Amniotic stem cell (primary cell): Measurements from ENCODE around the gene VARS2.
"Not testable (repeated sequence)": the region's sequence is repeated elsewhere in the genome, so short reads cannot be mapped to it uniquely, and the experiment has no call there.

Experiments
- DNase-seq: peaks from one replicate; lab custom pipeline; 2025; lab: John Stamatoyannopoulos, UW

Gene VARS2

DNA sequence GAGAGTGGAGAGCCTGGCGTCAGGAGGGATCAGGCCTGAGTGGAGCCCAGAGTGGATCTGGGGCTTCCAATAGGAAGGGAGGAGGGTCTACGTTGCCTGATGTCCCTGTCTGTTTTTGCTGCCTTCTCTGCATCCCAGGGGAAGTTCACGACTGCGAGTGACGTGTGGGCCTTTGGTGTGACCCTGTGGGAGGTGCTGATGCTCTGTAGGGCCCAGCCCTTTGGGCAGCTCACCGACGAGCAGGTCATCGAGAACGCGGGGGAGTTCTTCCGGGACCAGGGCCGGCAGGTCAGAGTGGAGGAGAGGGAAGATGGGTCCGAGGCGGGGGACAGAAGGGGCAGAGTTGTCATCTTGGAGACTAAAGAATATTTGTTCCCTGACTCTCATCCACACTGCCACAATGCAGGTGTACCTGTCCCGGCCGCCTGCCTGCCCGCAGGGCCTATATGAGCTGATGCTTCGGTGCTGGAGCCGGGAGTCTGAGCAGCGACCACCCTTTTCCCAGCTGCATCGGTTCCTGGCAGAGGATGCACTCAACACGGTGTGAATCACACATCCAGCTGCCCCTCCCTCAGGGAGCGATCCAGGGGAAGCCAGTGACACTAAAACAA, 15.2 kb upstream of the VARS2 start:
- DNase-seq: no peak

DNA sequence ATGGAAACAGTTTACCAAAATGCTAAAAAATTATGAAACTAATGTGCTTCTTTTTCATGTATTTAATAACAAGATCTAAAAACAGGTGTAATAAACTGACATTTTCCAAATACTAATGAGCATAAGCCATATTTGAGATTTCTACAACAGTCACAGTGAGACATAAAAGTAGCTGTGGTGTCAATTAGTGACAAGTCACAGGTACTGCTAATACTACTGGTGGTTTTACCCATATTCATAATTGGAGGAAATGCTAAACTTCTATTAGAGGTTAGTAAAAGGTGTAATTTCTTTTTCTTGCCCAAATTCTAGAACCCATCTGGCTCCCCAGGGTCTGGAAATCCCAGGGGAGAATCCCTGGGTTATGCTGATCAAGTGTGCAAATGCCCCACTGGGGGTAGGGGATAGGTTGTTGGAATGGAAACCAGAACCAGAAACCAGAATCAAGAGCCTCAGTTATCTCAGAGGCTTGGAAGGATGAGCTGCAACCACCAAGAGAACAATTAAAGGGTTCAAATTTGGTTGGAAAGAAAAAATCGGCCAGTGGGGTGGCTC, 13.1 kb upstream of the VARS2 start:
- no peak for DNase-seq

DNA sequence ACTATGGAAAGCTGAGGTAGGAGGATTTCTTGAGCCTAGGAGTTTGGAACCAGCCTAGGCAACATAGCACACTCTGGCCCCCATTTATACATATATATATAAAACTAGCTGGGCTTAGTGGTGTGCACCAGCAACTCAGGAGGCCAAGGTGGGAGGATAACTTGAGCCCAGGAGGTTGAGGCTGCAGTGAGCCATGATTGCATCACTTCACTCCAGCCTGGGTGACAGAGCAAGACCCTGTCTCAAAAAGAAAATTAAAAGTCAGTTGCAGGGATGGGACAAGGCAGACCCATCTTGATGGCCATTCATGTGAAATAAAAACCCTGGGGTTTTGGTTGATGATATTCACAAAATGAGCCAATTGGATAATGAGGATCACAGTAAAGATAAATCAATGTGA, 12.6 kb upstream of the VARS2 start:
- DNase-seq: no peak

DNA sequence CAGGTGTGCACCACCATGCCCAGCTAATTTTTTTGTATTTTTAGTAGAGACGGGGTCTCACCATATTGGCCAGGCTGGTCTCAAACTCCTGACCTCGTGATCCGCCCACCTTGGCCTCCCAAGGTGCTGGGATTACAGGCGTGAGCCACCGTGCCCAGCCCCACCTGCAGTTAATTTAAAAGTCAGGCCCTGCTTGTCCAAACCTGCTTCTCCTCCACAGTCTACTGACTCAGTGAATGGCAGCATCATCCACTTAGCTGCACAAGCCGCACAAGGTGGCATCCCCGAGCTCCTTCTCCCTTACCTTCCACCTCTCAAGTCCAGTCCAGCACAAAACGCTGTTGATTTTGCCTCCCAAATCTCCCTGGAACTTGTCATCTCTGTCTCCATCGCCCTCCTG, 11.8 kb upstream of the VARS2 start:
- DNase-seq: not testable (repeated sequence)

DNA sequence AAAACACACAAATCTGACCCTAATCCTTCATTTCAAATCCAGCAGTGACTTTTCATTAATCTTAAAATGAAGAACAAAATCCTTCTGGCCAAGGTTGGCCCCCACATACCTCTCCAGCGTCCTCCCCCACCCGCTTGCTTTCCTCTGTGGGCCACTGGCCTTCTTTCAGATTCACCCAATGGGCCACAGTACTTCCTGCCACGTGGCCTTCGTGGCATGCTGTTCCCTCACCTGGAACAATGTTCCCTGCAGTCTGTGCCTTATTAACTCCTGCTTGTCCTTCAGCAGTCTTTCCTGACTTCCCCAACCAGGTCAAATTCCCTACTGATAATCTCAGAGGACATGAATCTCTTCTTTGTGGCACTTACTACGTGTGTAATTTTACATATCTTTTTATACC, 11.3 kb upstream of the VARS2 start:
- DNase-seq: no peak

DNA sequence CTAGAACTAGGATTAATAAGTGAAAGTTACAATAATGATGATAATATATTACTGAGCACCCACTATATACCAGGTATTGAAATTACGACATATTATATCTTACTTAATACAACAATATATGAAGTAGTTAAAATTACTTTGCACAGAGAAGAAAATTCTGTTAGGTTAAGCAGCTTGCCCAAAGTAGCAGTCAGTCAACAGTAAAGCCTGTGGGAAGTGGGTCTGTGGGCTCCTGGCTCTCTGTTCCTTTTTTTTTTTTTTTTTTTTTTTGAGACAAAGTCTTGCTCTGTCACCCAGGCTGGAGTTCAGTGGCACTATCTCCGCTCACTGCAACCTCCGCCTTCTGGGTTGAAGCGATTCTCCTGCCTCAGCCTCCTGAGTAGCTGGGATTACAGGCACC, 10.8 kb upstream of the VARS2 start:
- no peak for DNase-seq

DNA sequence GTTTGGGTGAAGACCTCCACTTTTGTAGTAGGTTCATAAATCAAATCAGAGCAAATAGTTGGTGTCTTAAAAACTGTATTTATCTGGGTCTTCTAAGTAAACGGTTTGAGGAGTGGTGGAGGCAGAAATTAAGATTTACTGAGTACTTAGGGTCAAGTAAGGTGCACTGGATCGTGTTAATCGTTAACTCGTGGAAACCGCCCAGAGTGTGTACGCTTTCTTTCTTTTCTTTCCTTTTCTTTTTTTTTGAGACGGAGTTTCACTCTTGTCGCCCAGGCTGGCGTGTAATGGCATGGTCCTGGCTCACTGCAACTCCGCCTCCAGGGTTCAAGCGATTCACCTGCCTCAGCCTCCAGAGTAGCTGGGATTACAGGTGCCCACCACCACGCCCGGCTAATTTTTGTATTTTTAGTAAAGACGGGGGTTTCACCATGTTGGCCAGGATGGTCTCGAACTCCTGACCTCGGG, 6.7 kb upstream of the VARS2 start:
- not testable (repeated sequence) for DNase-seq

DNA sequence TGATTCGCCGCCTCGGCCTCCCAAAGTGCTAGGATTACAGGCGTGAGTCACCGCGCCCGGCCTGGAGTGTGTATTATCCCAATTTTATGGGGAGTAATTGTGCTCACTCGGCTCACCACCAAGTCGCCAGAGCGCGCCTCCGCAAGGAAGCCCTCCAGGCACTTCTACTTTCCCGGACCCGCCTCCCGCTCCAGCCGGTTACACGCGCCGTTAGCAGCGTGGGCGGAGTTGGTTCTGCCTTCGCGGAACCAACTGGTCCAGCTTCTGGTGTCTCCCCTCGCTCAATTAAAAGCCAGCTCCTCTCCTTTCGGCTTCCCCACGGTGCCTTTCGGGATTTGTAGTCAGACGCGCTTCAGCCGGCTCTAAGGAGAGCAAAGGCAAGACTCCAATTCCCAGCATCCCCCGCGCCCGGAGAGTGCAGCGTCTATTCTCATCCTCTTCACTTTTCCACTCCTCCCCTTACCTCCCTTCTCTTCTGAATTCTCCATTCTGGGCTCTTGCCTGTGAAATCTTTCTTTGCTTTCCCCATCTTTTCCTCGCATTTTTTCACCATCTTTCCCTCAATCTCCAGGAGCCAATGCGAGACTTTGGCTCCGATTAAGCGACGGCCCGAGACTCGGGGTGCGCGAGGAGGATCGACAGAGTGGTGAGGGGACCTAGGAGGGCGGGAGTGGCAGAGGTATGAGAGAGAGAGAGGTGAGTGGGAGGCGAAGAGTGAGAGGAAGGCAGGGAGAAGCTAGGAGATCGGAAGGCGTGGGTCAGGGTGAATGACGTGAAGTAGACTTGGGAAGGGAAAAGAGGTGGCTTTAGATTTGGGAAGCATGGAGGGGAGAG, 6.1 kb upstream of the VARS2 start, which contains the start of gene GTF2H4:
TSS of gene GTF2H4 (plus strand) at position 450 of the 834 bp plus-strand sequence.
- peak; percentile 98 for DNase-seq

DNA sequence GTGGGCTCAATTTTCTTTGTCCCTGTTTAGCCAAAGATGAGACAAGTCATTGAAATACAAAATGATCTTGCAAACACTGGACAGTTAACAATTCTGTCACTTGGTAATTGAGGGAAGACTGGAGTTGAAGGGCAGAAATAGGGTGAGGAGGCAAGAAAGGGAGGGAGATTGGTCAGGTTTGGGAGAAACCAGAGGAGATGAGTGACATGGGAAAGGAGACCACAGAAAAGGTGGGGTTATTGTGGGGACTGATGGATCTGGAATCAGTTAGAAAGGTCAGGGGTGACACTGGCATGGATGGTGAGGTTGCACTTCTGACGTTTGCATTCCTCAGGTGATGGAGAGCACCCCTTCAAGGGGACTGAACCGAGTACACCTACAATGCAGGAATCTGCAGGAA, 5.3 kb upstream of the VARS2 start:
- DNase-seq: no peak

DNA sequence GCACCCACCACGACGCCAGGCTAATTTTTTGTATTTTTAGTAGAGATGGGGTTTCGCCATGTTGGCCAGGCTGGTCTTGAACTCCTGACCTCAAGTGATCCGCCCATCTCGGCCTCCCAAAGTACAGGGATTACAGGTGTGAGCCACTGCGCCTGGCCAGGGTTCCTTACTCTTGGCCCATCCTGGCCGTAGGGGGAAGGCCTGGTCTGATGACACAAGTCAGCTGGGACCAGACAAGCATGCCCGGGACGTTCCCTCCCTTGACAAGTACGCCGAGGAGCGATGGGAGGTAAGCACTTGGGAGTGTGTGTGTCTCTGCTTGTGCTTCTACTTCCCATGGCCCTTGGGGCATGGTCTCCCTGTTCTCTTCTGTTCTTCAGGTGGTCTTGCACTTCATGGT, 3.6 kb upstream of the VARS2 start:
- DNase-seq: not testable (repeated sequence)

DNA sequence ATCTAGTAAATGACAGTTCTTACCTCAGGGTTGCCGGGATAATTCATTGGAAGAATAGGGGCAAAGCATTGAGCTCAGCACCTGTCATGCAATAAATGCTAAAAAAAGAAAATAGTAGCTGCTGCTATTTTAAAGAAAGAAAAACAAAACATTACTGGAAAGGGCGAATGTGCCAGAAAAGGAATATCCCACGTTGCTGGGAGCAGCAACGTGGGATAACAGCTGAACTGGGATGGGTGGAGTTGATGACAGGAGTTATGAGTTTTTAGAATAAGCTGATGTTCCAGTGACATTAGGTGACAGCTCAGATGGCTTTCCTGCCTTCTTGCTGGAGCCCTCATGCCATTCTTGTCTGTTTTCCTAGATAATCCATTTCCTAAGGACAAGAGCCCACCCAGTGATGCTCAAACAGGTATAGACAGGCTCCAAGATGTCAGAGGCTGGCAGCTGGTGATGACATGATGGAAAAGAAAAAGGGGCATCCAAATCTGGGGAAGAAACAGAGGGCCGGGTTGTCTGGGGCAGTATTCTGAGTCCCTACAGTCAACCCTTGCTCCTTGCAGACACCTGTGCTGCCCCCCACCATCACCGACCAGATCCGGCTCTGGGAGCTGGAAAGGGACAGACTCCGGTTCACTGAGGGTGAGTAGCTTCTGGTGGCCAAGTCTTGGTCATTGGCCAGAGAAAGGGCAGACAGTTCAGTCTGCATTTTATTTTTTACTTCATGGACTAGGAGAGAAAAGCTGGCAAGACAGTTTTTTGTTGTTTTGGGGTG, 1.1 kb upstream of the VARS2 start:
- no peak for DNase-seq

DNA sequence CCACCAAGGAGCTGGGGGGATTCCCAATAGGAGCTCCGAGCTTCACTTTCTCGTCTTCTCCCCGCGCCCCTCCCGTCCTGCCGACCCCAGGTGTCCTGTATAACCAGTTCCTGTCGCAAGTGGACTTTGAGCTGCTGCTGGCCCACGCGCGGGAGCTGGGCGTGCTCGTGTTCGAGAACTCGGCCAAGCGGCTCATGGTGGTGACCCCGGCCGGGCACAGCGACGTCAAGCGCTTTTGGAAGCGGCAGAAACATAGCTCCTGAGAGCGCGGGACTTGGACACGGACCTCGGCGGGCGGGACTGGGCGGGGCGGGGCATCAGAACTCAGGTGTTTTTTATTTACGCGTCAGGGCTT, 340 bp upstream of the VARS2 start:
- DNase-seq: no peak

DNA sequence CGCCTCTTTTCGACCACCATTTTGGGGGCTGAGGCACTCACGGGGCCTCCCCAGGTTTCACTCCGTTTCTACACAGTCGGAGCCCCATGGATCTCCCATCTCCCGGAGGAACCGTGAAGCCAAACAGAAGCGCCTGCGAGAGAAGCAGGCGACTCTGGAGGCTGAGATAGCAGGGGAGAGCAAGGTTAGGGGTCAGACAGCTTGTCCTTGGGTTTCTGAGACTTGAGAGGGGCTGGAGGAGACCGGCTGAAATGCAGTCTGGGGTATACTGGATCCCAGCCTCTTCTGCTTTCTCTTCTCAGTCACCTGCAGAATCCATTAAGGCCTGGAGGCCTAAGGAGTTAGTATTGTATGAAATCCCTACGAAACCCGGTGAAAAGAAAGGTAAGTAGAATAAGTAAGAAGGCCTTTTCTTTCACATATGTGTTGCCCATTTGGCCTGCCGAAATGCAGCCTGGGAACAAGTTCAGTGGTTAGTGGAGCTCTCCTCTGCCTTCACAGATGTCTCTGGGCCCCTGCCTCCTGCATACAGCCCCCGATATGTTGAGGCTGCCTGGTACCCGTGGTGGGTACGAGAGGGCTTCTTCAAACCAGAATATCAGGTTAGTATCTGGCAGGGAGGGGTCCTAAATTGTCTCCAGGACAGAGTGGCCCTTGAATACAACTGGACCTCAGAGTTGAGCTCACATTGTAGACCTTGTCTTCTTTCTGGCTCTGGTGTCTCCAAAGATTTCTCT, 984 bp downstream of the VARS2 start:
- DNase-seq: no peak

DNA sequence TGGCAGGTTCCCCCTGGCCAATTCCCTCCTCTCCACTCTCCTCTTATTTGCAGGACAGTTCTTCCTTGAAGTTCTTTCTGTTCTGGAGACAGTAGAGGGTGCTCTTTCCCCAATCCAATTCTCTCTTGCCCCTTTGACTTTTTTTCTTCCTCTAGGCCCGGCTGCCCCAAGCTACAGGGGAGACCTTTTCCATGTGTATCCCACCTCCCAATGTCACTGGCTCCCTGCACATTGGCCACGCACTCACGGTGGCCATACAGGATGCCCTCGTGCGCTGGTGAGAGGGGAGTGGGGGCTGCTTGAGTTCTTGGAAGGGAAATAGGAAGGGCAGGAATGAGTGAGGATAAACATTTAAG, 1.5 kb downstream of the VARS2 start:
- DNase-seq: peak; percentile 56

DNA sequence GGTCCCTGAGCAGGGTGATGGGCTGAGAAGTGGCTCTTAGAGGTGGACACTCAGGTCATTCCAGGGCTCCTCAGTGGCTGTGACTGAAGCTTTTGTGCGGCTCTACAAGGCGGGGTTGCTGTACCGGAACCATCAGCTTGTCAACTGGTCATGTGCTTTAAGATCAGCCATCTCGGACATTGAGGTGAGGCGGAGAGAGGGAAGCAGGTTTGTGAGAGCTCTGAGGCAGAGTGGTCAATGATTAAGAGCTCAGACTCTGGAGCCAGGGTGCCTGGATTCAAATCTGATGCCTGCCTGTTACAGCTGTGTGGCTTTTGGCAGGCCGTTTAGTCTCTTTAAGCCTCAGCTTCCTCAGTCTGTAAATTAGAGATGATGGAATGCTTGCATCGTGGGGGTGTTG, 3.0 kb downstream of the VARS2 start:
- DNase-seq: no peak

DNA sequence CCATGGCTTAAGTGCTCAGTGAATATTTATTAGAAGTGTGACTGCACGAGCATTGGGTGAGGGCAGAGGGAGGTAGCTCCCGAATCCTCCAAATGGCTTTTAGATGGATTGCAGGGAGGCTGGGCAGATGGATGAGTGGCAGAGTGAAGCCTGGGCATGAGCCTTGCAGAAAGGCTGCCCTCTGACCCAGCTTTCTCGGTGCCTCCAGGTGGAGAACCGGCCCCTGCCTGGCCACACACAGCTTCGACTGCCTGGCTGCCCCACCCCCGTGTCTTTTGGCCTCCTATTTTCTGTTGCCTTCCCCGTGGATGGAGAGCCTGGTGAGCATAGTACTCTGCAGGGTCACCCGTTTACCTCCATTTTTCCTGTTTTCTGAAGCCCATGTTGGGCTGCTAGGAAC, 3.4 kb downstream of the VARS2 start:
- DNase-seq: no peak

DNA sequence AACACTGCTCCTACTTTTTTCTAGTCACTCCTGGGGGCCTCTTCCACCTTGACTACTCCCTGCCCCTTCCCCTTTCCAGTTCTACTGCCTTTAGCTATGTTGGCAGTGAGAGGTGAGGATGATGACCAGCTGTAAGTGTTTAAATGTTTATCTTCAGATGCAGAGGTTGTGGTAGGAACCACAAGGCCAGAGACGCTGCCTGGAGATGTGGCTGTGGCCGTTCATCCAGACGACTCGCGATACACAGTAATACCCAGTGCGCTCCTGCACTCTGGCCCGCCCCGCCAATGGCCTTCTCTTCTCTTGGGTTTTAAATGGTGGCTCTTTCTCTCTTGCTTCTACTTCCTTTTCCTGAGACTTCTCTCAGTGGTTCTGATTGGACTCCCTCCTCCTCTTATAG, 4.6 kb downstream of the VARS2 start:
- DNase-seq: no peak

DNA sequence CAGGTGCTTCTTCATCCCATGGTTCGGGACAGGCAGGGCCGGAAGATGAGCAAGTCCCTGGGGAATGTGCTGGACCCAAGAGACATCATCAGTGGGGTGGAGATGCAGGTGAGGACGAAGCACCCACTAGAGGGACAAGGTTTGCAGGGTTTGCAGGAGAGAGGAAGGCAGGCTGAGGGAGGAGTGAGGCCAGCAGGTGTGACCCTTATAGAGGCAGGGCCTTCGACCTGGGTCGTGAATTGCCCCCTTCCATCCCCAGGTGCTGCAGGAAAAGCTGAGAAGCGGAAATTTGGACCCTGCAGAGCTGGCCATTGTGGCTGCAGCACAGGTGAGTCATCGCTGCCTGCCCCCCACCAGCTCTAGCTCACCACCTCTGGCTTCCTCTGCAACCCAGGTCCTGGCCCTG, 8.4 kb downstream of the VARS2 start:
- DNase-seq: no peak

DNA sequence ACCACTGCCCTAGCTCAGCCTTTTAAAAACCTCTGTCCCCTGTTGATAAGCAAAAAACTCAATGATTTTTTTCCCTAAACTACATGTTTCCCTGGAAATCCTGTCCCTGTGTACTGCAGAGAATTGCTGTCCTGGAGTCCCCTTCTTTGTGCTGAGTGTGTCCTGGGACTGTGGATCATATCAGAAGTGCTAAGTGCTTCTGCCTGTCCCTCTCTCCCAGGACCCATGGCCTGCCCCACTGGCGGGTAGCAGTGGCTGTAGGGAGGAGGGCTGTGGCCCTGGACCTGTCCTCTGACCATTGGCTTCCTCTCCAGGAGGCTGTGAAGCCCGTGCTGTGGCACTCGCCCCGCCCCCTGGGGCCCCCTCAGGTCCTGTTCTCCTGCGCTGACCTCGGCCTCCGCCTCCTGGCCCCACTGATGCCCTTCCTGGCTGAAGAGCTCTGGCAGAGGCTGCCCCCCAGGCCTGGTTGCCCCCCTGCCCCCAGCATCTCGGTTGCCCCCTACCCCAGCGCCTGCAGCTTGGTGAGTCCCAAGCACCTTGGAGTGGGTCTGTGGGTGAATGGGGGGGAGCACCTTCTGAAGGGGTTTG, 10.1 kb downstream of the VARS2 start:
- not testable (repeated sequence) for DNase-seq

DNA sequence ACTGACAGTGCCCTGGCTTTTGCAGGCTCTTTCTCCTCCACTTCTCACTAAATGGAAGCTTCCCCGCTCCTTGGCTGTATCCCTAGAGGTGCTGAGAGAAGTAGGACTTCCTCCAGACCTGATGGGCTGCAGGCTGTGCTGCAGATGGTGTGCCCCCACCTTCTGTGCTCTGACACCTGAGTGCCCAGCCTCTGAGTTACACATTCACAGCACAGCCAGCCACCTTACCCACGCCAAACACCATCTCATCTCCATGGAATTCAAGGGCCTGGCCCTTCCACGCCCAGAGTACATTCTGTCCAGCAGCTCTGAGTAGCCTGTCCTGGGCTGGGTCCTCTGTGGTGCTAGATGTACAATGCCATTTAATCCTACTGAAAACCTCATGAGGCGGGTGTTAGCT, 12.6 kb downstream of the VARS2 start:
- no peak for DNase-seq

DNA sequence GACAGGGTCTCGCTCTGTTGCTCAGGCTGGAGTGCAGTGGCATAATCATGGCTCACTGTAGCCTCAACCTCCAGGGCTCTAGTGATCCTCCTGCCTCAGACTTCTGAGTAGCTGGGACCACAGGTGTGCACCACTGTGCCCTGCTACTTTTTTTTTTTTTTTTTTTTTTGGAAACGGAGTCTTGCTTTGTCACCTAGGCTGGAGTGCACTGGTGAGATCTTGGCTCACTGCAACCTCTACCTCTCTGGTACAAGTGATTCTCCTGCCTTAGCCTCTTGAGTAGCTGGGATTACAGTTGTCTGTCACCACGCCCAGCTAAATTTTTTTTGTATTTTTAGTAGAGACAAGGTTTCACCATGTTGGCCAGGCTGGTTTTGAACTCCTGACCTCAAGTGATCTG, 13.0 kb downstream of the VARS2 start:
- DNase-seq: not testable (repeated sequence)

DNA sequence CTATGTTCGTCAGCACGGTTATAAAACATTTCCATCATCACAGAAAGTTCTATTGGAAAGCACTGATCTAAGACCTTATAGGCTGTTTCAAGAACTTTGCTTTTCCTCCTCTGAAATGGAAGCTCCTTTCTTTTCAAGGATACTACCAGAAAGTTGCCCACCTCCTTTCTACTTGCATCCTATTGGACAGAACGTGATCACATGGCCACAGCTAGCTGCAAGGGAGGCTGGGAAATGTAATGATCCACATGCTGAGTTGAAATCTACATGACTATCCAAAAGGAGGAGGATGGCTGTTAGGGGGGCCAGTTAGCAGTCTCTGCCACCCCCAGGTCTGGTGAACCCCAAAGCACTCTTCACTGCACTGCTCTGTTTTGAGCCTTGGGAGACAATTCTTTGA, 14.6 kb downstream of the VARS2 start:
- no peak for DNase-seq
